Calu3 (cell line): ENCODE data around the gene TCF7L2. TPM values are rescaled to one million over a fixed set of nuclear protein-coding genes. Genes with fewer than 3 reads are reported as not detected.

Experiments
- BruUV-seq: library from RNA; stranded (reverse); fragments of 400-500 nt; replicated peaks from 2 replicates; lab custom pipeline; 2021; lab: Mats Ljungman, UMichigan
- CTCF ChIA-PET: fragments of 300-600 bp; sonication (Branson Sonifier 250); formaldehyde crosslinking; loops from one replicate; lab custom pipeline; 2022; ENCODE audit warnings: antibody characterized with exemption; lab: Charles Lee
- DNase-seq: peaks from one replicate; pipeline ENCODE4 v3.0.0; 2022
- H3K27ac Mint-ChIP-seq: one replicate; pipeline ENCODE4 v1.8.0; 2022; ENCODE audit warnings: mixed read lengths; ENCODE audit not compliant: unreplicated experiment
- H3K27me3 Mint-ChIP-seq: one replicate; pipeline ENCODE4 v1.8.0; 2022; ENCODE audit warnings: mixed read lengths; ENCODE audit not compliant: unreplicated experiment
- H3K36me3 Mint-ChIP-seq: one replicate; pipeline ENCODE4 v1.8.0; 2022; ENCODE audit warnings: mild to moderate bottlenecking, moderate library complexity, mixed read lengths; ENCODE audit not compliant: insufficient read depth, unreplicated experiment
- H3K4me1 Mint-ChIP-seq: one replicate; pipeline ENCODE4 v1.8.0; 2022; ENCODE audit warnings: mild to moderate bottlenecking, low read depth, mixed read lengths; ENCODE audit not compliant: unreplicated experiment
- H3K4me3 Mint-ChIP-seq: one replicate; pipeline ENCODE4 v1.8.0; 2022; ENCODE audit warnings: mild to moderate bottlenecking, low read depth, moderate library complexity, mixed read lengths; ENCODE audit not compliant: unreplicated experiment
- H3K9me3 Mint-ChIP-seq: one replicate; pipeline ENCODE4 v1.8.0; 2022; ENCODE audit warnings: low read depth, mixed read lengths; ENCODE audit not compliant: unreplicated experiment
- intact Hi-C: fragments of 100-400 bp; cut with micrococcal nuclease; formaldehyde crosslinking; loops from one replicate; pipeline ENCODE4 v1.10.0; 2022; ENCODE audit not compliant: unreplicated experiment
- total RNA-seq: library from RNA; stranded (reverse); gene quantifications from 2 replicates; pipeline ENCODE4 v1.2.3, GENCODE V29; 2022
- TF ChIP-seq, protein P1 (sequence below): fragments of 200-600 bp; IDR thresholded peaks from one replicate; pipeline ENCODE4 v1.8.0; 2022; ENCODE audit warnings: antibody characterized with exemption; ENCODE audit not compliant: unreplicated experiment

TCF7L2 gene
- total RNA-seq, 1 experiment from 2014 or later: 36.6 TPM

DNA sequence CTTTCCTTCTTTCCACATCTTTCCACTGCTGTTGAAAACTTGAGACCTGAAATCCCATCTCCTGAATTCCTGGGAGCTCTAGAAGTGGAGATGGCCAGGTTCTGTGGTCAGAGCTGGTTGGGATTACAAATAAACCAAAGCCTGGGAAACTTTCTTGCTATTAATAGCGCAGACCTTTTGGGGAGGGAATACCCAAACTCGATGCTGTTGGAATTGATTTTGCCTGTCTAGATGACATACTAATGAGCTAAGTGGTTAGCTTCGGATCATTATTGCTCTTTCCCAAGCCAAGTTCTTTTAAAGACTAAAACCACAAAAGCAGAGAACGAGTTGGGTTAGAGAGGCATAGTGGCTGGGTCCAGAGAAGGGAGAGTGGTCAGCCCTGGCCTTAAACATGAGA, 76.6 kb downstream of the TCF7L2 start:
- H3K27ac Mint-ChIP-seq: peak overlapping the region; percentile 80
- H3K4me3 Mint-ChIP-seq: no peak overlapping the region
- H3K36me3 Mint-ChIP-seq: peaks cover 11% of the 10 kb centered on the region
- BruUV-seq: no TSS peak
- no peak for DNase-seq
- TF ChIP-seq, protein P1, sequence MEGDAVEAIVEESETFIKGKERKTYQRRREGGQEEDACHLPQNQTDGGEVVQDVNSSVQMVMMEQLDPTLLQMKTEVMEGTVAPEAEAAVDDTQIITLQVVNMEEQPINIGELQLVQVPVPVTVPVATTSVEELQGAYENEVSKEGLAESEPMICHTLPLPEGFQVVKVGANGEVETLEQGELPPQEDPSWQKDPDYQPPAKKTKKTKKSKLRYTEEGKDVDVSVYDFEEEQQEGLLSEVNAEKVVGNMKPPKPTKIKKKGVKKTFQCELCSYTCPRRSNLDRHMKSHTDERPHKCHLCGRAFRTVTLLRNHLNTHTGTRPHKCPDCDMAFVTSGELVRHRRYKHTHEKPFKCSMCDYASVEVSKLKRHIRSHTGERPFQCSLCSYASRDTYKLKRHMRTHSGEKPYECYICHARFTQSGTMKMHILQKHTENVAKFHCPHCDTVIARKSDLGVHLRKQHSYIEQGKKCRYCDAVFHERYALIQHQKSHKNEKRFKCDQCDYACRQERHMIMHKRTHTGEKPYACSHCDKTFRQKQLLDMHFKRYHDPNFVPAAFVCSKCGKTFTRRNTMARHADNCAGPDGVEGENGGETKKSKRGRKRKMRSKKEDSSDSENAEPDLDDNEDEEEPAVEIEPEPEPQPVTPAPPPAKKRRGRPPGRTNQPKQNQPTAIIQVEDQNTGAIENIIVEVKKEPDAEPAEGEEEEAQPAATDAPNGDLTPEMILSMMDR: no peak
- H3K9me3 Mint-ChIP-seq: no peaks in the 10 kb centered on the region
- H3K27me3 Mint-ChIP-seq: no peaks in the 10 kb centered on the region
- intact Hi-C loops: no loop called here
- CTCF ChIA-PET: interaction anchor here (0.8 kb wide), 1 partner anchor 50 kb away, joined by 4 read pairs; no protein-coding TSS in a partner anchor
- H3K4me1 Mint-ChIP-seq: peaks cover 40% of the 10 kb centered on the region

DNA sequence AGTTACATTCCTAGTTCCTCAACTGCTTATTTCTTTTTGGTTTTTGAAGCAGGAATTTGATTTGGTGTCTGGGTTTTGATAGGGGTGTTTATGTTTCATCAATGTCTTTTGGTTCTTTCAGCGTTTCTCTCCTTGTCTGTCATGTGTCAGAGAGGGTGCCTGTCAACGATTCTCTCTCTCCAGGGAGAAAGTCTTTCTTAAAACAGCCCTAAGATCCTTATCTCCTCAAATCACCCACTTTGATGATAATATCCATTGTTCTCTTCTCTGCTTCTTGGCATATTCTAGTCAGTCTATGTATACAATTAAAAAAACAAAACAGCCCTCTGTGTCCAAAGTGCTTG, 77.2 kb downstream of the TCF7L2 start:
- intact Hi-C loops: no loop called here
- TF ChIP-seq, protein P1: no peak
- no TSS peak for BruUV-seq
- peaks cover 11% of the 10 kb centered on the region for H3K36me3 Mint-ChIP-seq
- CTCF ChIA-PET: interaction anchor here (0.8 kb wide), 1 partner anchor 49 kb away, joined by 4 read pairs; no protein-coding TSS in a partner anchor
- H3K27ac Mint-ChIP-seq: peak overlapping the region; percentile 80
- H3K27me3 Mint-ChIP-seq: no peaks in the 10 kb centered on the region
- DNase-seq: no peak
- H3K4me3 Mint-ChIP-seq: peak overlapping the region; percentile 41
- H3K9me3 Mint-ChIP-seq: no peaks in the 10 kb centered on the region
- peaks cover 40% of the 10 kb centered on the region for H3K4me1 Mint-ChIP-seq

DNA sequence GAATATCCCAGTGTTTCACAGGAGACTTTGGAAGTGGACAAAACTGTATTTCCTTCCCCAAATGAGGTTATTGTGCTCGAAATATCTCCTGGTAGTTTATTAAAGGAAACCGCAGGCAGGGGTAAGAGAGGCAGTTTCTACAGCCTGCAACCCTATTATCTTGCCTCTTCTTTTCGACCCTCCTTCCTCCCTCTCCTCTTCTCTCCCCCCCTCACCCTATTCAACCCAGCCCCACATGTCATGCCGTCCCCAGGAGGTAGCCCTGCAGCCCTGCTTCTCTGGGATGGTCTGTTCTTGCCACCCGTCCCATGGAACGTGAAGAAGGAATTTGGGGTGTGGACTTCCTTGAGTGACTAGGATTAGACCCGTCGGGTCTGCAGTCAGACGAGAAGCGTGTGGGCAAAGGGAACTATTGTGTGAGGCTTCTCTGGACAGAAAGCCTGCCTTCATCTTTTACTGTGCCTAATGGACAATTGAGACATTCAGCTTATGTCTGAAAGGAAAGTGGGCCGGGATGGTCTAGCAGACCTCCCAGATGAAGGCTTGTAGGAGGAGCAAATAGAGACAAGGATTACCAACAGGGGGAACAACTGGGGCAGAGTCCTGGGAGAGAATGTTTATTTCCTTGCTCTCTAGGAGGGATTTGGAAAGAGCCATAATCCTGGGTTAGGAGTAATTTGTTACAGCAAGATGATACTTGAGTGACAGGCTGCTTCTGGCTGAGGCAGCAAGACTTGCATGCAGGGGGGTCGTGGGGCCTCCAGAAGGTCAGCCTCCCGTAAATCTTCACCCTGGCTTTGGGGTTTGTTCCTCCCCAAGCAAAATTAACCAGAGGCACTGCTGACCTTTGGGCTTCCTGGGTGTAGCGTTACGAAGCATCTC, 77.8 kb downstream of the TCF7L2 start:
- CTCF ChIA-PET: no interaction called here
- Mint-ChIP-seq H3K4me1 (peaks cover 40% of the 10 kb centered on the region), H3K27ac (peak overlapping the region; percentile 80), H3K9me3 (no peaks in the 10 kb centered on the region), H3K27me3 (no peaks in the 10 kb centered on the region), H3K4me3 (peak overlapping the region; percentile 41), H3K36me3 (peaks cover 11% of the 10 kb centered on the region)
- DNase-seq: peak; percentile 48
- intact Hi-C loops: no loop called here
- TF ChIP-seq, protein P1: no peak
- BruUV-seq: no TSS peak

DNA sequence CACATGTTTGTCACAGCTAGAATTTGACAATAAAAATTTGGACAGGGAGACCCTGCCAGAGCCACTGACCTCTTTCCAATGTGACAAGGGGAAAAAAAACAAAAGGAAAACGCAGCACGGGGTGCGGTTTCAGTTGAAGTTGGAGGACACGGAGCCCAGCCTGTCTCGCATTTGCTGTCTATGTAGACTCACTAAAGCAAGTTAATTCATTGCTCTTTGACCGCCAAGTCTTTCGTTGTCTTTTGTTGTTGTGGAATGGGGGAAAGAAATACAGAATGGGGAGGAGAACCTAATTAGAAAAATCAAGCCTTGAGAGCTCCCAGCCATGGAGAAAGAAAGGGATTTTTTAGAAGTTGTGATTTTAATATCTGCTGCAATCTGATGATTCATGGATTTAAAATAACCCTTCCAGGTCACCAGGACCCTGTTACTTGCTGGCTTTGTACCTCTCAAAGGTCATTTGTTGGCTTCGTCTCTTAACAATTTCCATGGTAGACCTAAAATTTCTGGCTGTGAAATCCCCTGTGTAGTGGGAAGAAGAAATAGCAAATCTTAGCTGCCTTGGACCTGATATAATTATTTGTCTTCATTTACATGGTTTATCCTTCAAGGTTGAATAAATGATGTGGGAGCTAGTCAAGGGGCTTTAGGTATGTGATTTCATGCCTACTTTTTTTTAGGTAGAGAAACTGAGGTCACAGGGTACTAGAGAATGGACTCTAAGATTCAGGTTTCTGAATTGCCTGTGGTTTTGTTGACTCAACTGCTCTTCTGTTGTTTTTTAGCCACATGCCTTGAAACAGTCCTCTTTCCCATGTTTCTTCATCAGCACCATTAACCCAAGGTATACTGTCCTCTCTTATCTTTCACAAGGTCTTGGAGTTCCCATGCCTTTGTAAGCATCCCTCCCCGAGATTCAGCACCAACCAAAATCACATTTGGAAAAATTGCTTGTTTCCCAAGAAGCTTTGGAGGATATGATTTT, 78.7 kb downstream of the TCF7L2 start:
- CTCF ChIA-PET: no interaction called here
- TF ChIP-seq, protein P1: no peak
- intact Hi-C loops: no loop called here
- H3K9me3 Mint-ChIP-seq: no peaks in the 10 kb centered on the region
- H3K4me3 Mint-ChIP-seq: no peak overlapping the region
- BruUV-seq: no TSS peak
- peak overlapping the region; percentile 80 for H3K27ac Mint-ChIP-seq
- no peaks in the 10 kb centered on the region for H3K27me3 Mint-ChIP-seq
- no peak for DNase-seq
- H3K4me1 Mint-ChIP-seq: peaks cover 40% of the 10 kb centered on the region
- H3K36me3 Mint-ChIP-seq: peaks cover 11% of the 10 kb centered on the region
